HepG2 (cell line): ENCODE data around the gene PYY. TPM values are rescaled to one million over a fixed set of nuclear protein-coding genes. Genes with fewer than 3 reads are reported as not detected.

Experiments used
- DNMT3B ChIP-seq: conservative IDR thresholded peaks from 2 replicates; pipeline ENCODE4 v1.6.1; 2016; ENCODE audit warnings: missing biosample characterization, control low read depth
- FOXP1 ChIP-seq, 2 experiments: fragments of 450-650 bp in 1 of 2; IDR thresholded peaks; 2 replicates each; pipeline ENCODE4 v1.6.1; 2017 to 2018; ENCODE audit warnings: antibody characterized with exemption in 1 of 2
- HIVEP1 ChIP-seq: sonication (generic); formaldehyde crosslinking; IDR thresholded peaks from 2 replicates; pipeline ENCODE4 v1.4.0; 2020; ENCODE audit warnings: mild to moderate bottlenecking, missing genetic modification reagents
- HOXD1 ChIP-seq: sonication (generic); formaldehyde crosslinking; IDR thresholded peaks from 2 replicates; pipeline ENCODE4 v1.5.0; 2020; ENCODE audit warnings: missing genetic modification reagents
- ISX ChIP-seq: sonication (generic); formaldehyde crosslinking; conservative IDR thresholded peaks from 2 replicates; pipeline ENCODE4 v1.5.0; 2020; ENCODE audit warnings: missing genetic modification reagents
- KLF16 ChIP-seq, 2 experiments: sonication (generic) in 1 of 2; formaldehyde crosslinking in 1 of 2; IDR thresholded peaks; 2 replicates each; pipeline versions ENCODE4 v1.6.1 to v1.8.0; 2016 to 2023; ENCODE audit warnings: missing genetic modification reagents in 2 of 2, missing compliant biosample characterization in 1 of 2
- MAFG ChIP-seq: sonication (generic); formaldehyde crosslinking; IDR thresholded peaks from 2 replicates; pipeline ENCODE4 v1.5.1; 2020; ENCODE audit warnings: mild to moderate bottlenecking, missing genetic modification reagents
- MED13 ChIP-seq: sonication (generic); formaldehyde crosslinking; IDR thresholded peaks from 2 replicates; pipeline ENCODE4 v1.5.0; 2020; ENCODE audit warnings: missing genetic modification reagents
- NBN ChIP-seq: fragments of 450-650 bp; conservative IDR thresholded peaks from 2 replicates; pipeline ENCODE4 v1.6.1; 2017
- NPAS2 ChIP-seq: sonication (generic); formaldehyde crosslinking; IDR thresholded peaks from 2 replicates; pipeline ENCODE4 v1.8.0; 2022; ENCODE audit warnings: mild to moderate bottlenecking, missing genetic modification reagents, borderline replicate concordance
- SRY ChIP-seq: sonication (generic); formaldehyde crosslinking; IDR thresholded peaks from 2 replicates; pipeline ENCODE4 v1.8.0; 2022; ENCODE audit warnings: mild to moderate bottlenecking, missing genetic modification reagents
- TMF1 ChIP-seq: sonication (generic); formaldehyde crosslinking; IDR thresholded peaks from 2 replicates; pipeline ENCODE4 v1.8.1; 2022; ENCODE audit warnings: low read depth, missing genetic modification reagents
- TOPORS ChIP-seq: sonication (generic); formaldehyde crosslinking; IDR thresholded peaks from 2 replicates; pipeline ENCODE4 v1.8.0; 2023; ENCODE audit warnings: mild to moderate bottlenecking, missing genetic modification reagents
- ZC3H4 ChIP-seq: sonication (generic); formaldehyde crosslinking; IDR thresholded peaks from 2 replicates; pipeline ENCODE4 v1.4.0; 2020; ENCODE audit warnings: missing genetic modification reagents, borderline replicate concordance
- ZNF30 ChIP-seq: sonication (generic); formaldehyde crosslinking; IDR thresholded peaks from 2 replicates; pipeline ENCODE4 v1.5.0; 2020; ENCODE audit warnings: mild to moderate bottlenecking, missing genetic modification reagents
- ZNF343 ChIP-seq: sonication (generic); formaldehyde crosslinking; IDR thresholded peaks from 2 replicates; pipeline ENCODE4 v1.4.0; 2020; ENCODE audit warnings: mild to moderate bottlenecking, missing genetic modification reagents
- ZNF570 ChIP-seq: sonication (generic); formaldehyde crosslinking; IDR thresholded peaks from 2 replicates; pipeline ENCODE4 v1.4.0; 2020; ENCODE audit warnings: mild to moderate bottlenecking, missing genetic modification reagents, borderline replicate concordance
- ZNF792 ChIP-seq: IDR thresholded peaks from 2 replicates; pipeline ENCODE4 v1.6.1; 2016
- ZSCAN29 ChIP-seq: sonication (generic); formaldehyde crosslinking; conservative IDR thresholded peaks from 2 replicates; pipeline ENCODE4 v1.4.0; 2020; ENCODE audit warnings: mild to moderate bottlenecking, missing genetic modification reagents
- ZSCAN30 ChIP-seq: sonication (generic); formaldehyde crosslinking; IDR thresholded peaks from 2 replicates; pipeline ENCODE4 v1.5.0; 2020; ENCODE audit warnings: mild to moderate bottlenecking, missing genetic modification reagents
- polyA plus RNA-seq, 8 experiments: library from polyadenylated mRNA; depleted of rRNA in 3 of 8; stranded (reverse) in 7 of 8; unstranded in 1 of 8; fragments of >200 nt; fragmentation: Illumina TruSeq in 4 of 8; extraction: Trizol in 4 of 8; gene quantifications; 2 replicates each; pipeline versions ENCODE4 v1.2.1 to v1.2.3, GENCODE V29; 2011 to 2016; ENCODE audit warnings: low read depth in 4 of 8, missing spikeins in 1 of 8, mixed read lengths in 1 of 8; ENCODE audit not compliant: insufficient read depth in 1 of 8
- total RNA-seq, 5 experiments: library from RNA; depleted of rRNA; stranded (reverse); fragments of >200 nt; fragmentation: Illumina TruSeq; extraction: Trizol; gene quantifications; 2 replicates each; pipeline ENCODE4 v1.2.3, GENCODE V29; 2016; ENCODE audit warnings: low read depth in 1 of 5
- TF ChIP-seq, protein P1 (sequence below), 2 experiments: IDR thresholded peaks; 2 replicates each; pipeline ENCODE4 v1.6.1; 2011 to 2012; ENCODE audit warnings: low read length in 2 of 2, borderline replicate concordance in 1 of 2, low read depth in 1 of 2, mild to moderate bottlenecking in 1 of 2, moderate library complexity in 1 of 2
- TF ChIP-seq, protein P2 (sequence below): sonication (generic); formaldehyde crosslinking; IDR thresholded peaks from 2 replicates; pipeline ENCODE4 v1.8.0; 2022; ENCODE audit warnings: missing genetic modification reagents, mild to moderate bottlenecking, moderate library complexity, borderline replicate concordance
- TF ChIP-seq, protein P3 (sequence below): sonication (generic); formaldehyde crosslinking; IDR thresholded peaks from 2 replicates; pipeline ENCODE4 v1.4.0; 2020; ENCODE audit warnings: mild to moderate bottlenecking, missing genetic modification reagents

The PYY gene
- total and polyA plus RNA-seq, 2 of the 13 experiments (the other 11 are each of a cell fraction or from before 2014, with no cell fraction given), result 0.25 TPM; not detected in 1

DNA sequence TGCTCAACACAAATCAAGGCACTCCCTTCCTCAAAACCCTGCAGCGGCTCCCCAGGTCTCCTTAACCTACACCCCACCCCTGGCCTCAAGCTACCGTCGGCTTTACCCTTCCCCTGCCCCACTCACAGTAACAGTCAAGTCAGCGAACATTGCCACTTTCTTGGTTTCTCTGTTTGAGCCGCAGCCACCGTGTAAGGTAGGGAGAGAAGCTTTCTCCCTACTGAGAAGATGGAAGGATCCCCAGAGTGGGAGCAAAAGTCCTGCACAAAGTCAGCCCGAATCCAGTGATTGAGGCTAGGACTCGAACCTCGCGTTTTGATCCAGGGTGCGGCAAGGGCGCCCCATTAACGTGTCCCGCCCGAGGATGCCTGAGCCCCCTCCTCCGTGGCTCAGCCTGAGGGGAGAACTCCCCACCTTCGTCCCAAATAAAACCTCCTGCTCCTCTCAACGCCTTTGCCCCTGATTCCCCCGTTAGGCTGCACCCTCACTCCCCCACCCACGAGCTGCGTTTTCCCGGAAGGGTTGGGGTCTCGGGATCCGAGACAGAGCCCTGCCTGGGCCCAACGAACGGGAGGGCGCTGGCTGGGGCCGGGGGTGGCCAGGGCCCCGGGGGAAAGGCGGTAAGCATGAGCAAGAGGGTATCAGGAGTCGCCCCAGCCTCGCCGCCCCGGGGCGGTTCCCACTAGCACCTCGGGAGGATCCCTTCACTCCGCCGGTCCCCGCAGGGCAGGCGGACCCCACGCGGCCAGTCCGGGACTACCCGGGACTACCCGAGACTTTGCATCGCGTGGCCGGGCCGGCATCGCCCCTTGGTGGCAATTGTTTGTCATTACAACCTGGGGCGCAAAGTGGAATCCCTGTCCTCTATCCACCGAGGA lies 40.8 kb upstream of the PYY start (continued):
- TF ChIP-seq ZNF792, result no peak
- TF ChIP-seq, protein P1, sequence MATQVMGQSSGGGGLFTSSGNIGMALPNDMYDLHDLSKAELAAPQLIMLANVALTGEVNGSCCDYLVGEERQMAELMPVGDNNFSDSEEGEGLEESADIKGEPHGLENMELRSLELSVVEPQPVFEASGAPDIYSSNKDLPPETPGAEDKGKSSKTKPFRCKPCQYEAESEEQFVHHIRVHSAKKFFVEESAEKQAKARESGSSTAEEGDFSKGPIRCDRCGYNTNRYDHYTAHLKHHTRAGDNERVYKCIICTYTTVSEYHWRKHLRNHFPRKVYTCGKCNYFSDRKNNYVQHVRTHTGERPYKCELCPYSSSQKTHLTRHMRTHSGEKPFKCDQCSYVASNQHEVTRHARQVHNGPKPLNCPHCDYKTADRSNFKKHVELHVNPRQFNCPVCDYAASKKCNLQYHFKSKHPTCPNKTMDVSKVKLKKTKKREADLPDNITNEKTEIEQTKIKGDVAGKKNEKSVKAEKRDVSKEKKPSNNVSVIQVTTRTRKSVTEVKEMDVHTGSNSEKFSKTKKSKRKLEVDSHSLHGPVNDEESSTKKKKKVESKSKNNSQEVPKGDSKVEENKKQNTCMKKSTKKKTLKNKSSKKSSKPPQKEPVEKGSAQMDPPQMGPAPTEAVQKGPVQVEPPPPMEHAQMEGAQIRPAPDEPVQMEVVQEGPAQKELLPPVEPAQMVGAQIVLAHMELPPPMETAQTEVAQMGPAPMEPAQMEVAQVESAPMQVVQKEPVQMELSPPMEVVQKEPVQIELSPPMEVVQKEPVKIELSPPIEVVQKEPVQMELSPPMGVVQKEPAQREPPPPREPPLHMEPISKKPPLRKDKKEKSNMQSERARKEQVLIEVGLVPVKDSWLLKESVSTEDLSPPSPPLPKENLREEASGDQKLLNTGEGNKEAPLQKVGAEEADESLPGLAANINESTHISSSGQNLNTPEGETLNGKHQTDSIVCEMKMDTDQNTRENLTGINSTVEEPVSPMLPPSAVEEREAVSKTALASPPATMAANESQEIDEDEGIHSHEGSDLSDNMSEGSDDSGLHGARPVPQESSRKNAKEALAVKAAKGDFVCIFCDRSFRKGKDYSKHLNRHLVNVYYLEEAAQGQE (IDR thresholded peaks at IDR 0.05; ENCODE audit: borderline replicate concordance in 1 of 2, low read depth in 1 of 2, low read length in 2 of 2), result no peak
- TF ChIP-seq HIVEP1, result no peak
- no peak for TF ChIP-seq TOPORS (CRISPR knock-in tag)
- no peak for TF ChIP-seq DNMT3B
- TF ChIP-seq ISX (CRISPR knock-in tag), result no peak
- no peak for TF ChIP-seq HOXD1 (CRISPR knock-in tag)
- TF ChIP-seq, protein P2, sequence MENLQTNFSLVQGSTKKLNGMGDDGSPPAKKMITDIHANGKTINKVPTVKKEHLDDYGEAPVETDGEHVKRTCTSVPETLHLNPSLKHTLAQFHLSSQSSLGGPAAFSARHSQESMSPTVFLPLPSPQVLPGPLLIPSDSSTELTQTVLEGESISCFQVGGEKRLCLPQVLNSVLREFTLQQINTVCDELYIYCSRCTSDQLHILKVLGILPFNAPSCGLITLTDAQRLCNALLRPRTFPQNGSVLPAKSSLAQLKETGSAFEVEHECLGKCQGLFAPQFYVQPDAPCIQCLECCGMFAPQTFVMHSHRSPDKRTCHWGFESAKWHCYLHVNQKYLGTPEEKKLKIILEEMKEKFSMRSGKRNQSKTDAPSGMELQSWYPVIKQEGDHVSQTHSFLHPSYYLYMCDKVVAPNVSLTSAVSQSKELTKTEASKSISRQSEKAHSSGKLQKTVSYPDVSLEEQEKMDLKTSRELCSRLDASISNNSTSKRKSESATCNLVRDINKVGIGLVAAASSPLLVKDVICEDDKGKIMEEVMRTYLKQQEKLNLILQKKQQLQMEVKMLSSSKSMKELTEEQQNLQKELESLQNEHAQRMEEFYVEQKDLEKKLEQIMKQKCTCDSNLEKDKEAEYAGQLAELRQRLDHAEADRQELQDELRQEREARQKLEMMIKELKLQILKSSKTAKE, result no peak
- peak; percentile 50; the same call in 1 of the 2 replicates for TF ChIP-seq SRY
- no peak for TF ChIP-seq NPAS2 (CRISPR knock-in tag)
- TF ChIP-seq FOXP1 (IDR thresholded peaks at IDR 0.05), result no peak
- TF ChIP-seq FOXP1 (CRISPR knock-in tag; IDR thresholded peaks at IDR 0.05), result no peak
- no peak for TF ChIP-seq MED13 (CRISPR knock-in tag)
- TF ChIP-seq KLF16 (CRISPR knock-in tag; IDR thresholded peaks at IDR 0.05), result peak in 1 of 2 experiments; percentile 35; a peak in 1 of 4 replicates
- no peak for TF ChIP-seq ZSCAN30 (CRISPR knock-in tag)
- no peak for TF ChIP-seq ZNF30 (CRISPR knock-in tag)
- TF ChIP-seq ZC3H4 (CRISPR knock-in tag), result no peak
- TF ChIP-seq ZNF570 (CRISPR knock-in tag), result no peak
- TF ChIP-seq MAFG, result no peak
- TF ChIP-seq NBN, result no peak
- TF ChIP-seq ZNF343, result no peak
- no peak for TF ChIP-seq TMF1 (CRISPR knock-in tag)
- TF ChIP-seq, protein P3, sequence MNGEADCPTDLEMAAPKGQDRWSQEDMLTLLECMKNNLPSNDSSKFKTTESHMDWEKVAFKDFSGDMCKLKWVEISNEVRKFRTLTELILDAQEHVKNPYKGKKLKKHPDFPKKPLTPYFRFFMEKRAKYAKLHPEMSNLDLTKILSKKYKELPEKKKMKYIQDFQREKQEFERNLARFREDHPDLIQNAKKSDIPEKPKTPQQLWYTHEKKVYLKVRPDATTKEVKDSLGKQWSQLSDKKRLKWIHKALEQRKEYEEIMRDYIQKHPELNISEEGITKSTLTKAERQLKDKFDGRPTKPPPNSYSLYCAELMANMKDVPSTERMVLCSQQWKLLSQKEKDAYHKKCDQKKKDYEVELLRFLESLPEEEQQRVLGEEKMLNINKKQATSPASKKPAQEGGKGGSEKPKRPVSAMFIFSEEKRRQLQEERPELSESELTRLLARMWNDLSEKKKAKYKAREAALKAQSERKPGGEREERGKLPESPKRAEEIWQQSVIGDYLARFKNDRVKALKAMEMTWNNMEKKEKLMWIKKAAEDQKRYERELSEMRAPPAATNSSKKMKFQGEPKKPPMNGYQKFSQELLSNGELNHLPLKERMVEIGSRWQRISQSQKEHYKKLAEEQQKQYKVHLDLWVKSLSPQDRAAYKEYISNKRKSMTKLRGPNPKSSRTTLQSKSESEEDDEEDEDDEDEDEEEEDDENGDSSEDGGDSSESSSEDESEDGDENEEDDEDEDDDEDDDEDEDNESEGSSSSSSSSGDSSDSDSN (CRISPR knock-in tag), result peak; percentile 37; the same call in 1 of the 2 replicates
- no peak for TF ChIP-seq ZSCAN29
